ENCODE results near the gene TAPT1.

TAPT1 gene

GRCh38 chr4:16118090-16118489 is 108.2 kb downstream of the TAPT1 start:
- Histone ChIP-seq H3K79me2 (ENCODE audit: insufficient read depth, low read depth) (no peaks in the 10 kb centered on the region), H3K9ac (no peak overlapping the region), H4K20me1 (ENCODE audit: insufficient read depth) (no peaks in the 10 kb centered on the region), H3K36me3 (ENCODE audit: insufficient read depth) (no peaks in the 10 kb centered on the region), H3K27ac (no peak overlapping the region), H3K4me3 (IDR thresholded peaks at IDR 0.05; ENCODE audit: insufficient read depth, low read depth, low read length) (no peak overlapping the region), H3K27me3 (ENCODE audit: insufficient read depth, low read depth) (no peaks in the 10 kb centered on the region), H2AFZ (ENCODE audit: low read depth) (no peak overlapping the region), H3K4me1 (ENCODE audit: low read depth, poor library complexity, severe bottlenecking) (no peaks in the 10 kb centered on the region), H3K4me2 (no peak overlapping the region)
- no peak for TF ChIP-seq CTCF (conservative IDR thresholded peaks at IDR 0.05; ENCODE audit: low read depth, low read length)

GRCh38 chr4:16117164-16117563 is 109.1 kb downstream of the TAPT1 start:
- H3K79me2 ChIP-seq (ENCODE audit: insufficient read depth, low read depth), result no peaks in the 10 kb centered on the region
- no peak for TF ChIP-seq CTCF (conservative IDR thresholded peaks at IDR 0.05; ENCODE audit: low read depth, low read length)
- H3K4me2 ChIP-seq, result no peak overlapping the region
- H3K36me3 ChIP-seq (ENCODE audit: insufficient read depth), result no peaks in the 10 kb centered on the region
- no peaks in the 10 kb centered on the region for H3K4me1 ChIP-seq (ENCODE audit: low read depth, poor library complexity, severe bottlenecking)
- no peaks in the 10 kb centered on the region for H4K20me1 ChIP-seq (ENCODE audit: insufficient read depth)
- no peak overlapping the region for H2AFZ ChIP-seq (ENCODE audit: low read depth)
- H3K9ac ChIP-seq, result no peak overlapping the region
- H3K27ac ChIP-seq, result no peak overlapping the region
- no peaks in the 10 kb centered on the region for H3K27me3 ChIP-seq (ENCODE audit: insufficient read depth, low read depth)
- H3K4me3 ChIP-seq (IDR thresholded peaks at IDR 0.05; ENCODE audit: insufficient read depth, low read depth, low read length), result no peak overlapping the region

- H3K4me2 ChIP-seq, result no peak overlapping the region
- TF ChIP-seq CTCF (conservative IDR thresholded peaks at IDR 0.05; ENCODE audit: low read depth, low read length), result no peak
- no peak overlapping the region for H3K27ac ChIP-seq
These were observed 109.7 kb downstream of the TAPT1 start for GRCh38 chr4:16116493-16116990.

GRCh38 chr4:16116019-16116418 is 110.3 kb downstream of the TAPT1 start:
- Histone ChIP-seq H2AFZ (ENCODE audit: low read depth) (no peak overlapping the region), H3K27ac (no peak overlapping the region), H3K4me2 (no peak overlapping the region), H3K9ac (no peak overlapping the region), H3K36me3 (ENCODE audit: insufficient read depth) (no peaks in the 10 kb centered on the region), H3K27me3 (ENCODE audit: insufficient read depth, low read depth) (no peaks in the 10 kb centered on the region), H3K4me1 (ENCODE audit: low read depth, poor library complexity, severe bottlenecking) (no peaks in the 10 kb centered on the region), H4K20me1 (ENCODE audit: insufficient read depth) (no peaks in the 10 kb centered on the region), H3K79me2 (ENCODE audit: insufficient read depth, low read depth) (no peaks in the 10 kb centered on the region), H3K4me3 (IDR thresholded peaks at IDR 0.05; ENCODE audit: insufficient read depth, low read depth, low read length) (no peak overlapping the region)
- TF ChIP-seq CTCF (conservative IDR thresholded peaks at IDR 0.05; ENCODE audit: low read depth, low read length), result no peak

More at GRCh38 chr4:16116493-16116990, 109.7 kb downstream of the TAPT1 start:
- Histone ChIP-seq H3K27me3 (ENCODE audit: insufficient read depth, low read depth) (no peaks in the 10 kb centered on the region), H3K9ac (no peak overlapping the region), H3K79me2 (ENCODE audit: insufficient read depth, low read depth) (no peaks in the 10 kb centered on the region), H3K36me3 (ENCODE audit: insufficient read depth) (no peaks in the 10 kb centered on the region), H3K4me1 (ENCODE audit: low read depth, poor library complexity, severe bottlenecking) (no peaks in the 10 kb centered on the region), H2AFZ (ENCODE audit: low read depth) (no peak overlapping the region), H3K4me3 (IDR thresholded peaks at IDR 0.05; ENCODE audit: insufficient read depth, low read depth, low read length) (no peak overlapping the region), H4K20me1 (ENCODE audit: insufficient read depth) (no peaks in the 10 kb centered on the region)
